GM18511 (cell line): ENCODE data around the gene MAGI2.

ENCODE experiments used
- ATAC-seq: cut with Tn5 transposase; IDR thresholded peaks from one replicate; pipeline ENCODE4 v1.9.1; 2021; ENCODE audit warnings: mild to moderate bottlenecking, moderate library complexity; ENCODE audit not compliant: unreplicated experiment

MAGI2 gene

DNA sequence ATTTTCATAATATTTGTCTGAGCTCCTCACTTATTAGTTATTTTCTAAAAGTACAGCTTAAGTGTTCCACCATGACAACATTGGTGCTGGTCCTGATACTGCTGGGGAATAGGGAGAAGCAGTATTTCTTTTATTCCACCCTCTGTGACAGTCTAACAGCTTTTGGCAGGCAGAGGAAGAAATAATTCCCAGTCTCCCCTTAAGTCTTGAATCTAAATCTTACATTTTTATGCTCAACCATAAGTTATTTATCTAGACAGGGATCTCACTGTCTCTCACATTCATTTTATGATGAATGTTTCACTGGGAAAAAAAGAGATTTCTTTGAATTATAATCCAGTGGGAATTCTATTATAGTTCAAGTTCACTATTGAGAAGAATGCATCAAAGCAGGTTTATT lies 71.5 kb downstream of the MAGI2 start:
- ATAC-seq, result no peak

DNA sequence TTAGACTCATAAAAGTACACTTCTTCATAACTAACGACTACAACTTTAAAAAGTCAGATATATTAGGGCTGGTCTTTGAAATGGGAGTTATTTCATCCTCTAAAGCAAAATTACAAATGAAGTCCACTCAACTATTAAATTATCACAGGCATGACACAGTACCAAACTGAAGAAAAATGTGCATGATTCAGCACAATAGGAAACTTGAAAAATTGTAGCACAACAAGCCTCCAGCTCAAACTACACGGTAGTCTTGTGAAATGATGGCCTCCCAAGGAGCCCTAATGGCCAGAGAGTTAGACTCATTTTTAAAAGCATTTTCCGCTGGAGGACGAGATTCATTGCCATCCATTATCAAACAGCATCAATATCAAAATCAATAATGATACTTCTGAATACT lies 76.4 kb downstream of the MAGI2 start:
- ATAC-seq, result no peak

DNA sequence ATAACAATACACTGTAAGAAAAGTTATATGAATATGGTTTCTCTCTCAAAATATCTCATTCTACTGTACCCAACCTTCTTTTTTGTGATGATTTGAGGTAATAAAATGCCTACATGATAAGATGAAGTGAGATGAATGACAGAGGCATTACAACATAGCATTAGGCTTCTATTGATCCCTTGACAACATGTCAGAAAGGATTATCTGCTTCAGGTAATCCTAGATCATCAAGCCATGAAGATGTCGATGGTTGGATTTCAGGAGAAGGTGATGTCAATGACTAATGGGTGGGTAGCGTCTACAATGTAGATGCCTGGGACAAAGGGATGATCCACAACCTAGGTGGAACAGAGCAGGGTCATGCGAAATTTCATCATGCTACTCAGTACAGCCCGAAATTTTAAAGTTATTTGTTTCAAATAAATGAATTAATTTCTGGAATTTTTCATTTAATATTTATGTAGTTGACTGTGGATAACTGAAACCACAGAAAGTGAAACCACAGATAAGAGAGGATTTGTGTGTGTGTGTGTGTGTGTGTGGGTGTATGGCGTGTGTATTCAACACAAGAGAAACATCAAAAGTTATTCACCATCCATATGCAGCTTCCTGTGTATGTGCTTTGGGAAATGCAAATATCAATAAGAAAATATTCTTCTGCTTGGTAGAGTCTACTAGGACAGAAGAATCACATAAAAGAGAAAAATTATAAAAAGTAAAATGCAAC lies 77.0 kb downstream of the MAGI2 start:
- no peak for ATAC-seq

DNA sequence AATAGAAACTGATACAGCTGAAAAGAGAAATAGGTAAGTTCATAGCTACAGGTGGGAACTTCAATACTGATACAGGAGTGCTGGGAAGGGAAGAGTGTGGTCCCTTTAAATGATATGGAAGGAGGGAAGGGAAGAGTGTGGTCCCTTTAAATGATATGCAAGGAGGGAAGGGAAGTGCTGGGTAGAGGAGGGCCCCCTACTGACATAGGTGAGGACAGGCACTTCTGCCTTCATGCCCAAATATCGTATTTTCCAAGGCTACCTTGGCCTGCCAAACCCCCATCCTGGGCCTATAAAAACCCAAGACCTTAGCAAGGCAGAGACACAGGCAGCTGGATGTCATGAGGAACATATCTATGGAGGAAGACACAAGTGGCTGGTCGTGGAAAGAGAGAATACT lies 92.3 kb downstream of the MAGI2 start:
- no peak for ATAC-seq

DNA sequence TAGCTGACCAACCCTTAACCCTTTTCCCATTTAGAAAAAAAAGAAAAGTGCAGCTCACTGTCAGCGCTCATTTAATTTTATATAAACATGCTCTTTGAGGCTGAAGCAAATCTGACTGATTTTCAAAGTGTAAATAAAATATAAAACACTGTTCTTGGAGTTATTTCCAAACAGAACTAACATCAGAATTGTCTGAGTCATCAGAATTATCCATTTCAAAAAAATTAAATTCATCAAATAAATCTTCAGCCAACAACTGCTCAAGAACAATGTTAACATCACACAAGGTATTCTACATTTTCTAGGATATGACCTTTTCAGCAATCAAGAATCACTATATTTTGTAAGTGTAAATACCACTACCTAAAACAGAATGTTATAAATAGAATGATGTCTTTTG lies 93.6 kb downstream of the MAGI2 start:
- ATAC-seq, result no peak

DNA sequence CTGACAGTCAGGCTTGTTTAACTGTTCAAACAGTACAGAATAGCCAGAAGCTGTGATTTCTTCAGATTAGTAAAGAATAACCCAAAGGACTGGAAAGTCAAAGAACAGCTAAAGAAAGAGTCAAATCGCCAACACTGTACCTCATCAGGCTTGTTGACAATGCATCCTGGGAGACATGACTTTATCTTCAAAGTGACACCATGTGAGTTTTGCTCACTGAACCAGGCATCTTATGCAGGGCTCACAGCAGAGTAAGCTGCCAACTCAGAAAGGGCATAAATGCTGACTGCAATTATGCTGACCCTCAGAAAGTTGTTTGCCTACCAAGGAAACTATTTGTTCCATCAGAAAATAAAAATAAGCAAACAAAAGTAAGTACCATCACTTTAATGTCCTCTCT lies 96.4 kb downstream of the MAGI2 start:
- no peak for ATAC-seq

DNA sequence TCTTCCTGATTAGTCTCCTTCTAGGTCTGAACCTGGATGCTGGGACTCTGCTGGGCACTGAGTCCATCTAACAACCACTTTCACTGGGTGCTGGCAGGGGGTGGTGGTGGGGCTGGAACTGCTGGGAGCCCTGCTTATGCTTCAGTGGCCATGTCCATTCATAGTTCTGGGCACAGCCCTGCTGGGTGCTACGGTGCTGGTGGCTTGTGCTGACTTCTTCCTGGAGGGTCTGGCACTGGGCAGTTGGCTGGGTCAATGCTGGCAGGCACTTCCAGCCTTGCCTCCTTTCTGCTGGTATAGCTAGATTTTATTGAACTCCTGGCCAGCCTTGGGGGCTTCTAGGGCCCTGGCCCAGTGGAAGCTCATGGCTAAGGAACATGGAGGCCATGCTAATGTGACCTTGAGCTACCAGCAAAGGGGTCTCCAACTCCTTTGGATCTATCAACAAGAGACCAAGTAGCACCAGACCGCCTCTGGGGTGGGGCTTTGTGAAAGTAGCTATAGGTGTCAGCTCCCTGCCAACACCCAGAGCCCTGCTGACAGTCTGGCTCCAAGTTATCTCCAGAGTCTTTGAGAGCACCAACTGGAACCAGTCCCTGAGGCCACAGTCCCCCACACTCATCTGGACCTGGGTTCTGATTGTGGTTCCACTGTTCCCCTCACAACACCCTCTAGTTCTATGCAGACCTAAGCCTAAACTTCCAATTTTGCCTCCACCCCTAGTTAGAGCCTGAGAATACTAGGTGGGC lies 99.6 kb downstream of the MAGI2 start:
- no peak for ATAC-seq

DNA sequence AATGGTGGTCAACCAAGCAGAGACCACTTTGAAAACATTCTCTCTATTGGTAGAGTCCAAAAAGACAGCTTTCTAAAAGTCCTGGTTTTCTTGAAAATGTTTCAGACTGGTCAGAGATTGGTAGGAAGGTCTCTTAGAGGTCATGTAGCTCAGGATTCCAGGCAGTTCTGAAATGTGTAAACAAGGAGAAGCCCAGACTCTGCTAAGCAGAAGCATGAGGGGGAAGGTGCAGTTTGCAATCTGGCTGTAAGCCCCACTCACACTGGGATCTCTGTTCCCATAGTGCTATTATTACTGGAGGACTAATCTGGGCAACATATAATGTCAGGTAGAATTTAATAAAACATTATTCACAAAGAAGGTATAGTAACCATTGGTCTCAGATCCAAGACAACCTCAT lies 101.1 kb downstream of the MAGI2 start:
- ATAC-seq, result no peak

DNA sequence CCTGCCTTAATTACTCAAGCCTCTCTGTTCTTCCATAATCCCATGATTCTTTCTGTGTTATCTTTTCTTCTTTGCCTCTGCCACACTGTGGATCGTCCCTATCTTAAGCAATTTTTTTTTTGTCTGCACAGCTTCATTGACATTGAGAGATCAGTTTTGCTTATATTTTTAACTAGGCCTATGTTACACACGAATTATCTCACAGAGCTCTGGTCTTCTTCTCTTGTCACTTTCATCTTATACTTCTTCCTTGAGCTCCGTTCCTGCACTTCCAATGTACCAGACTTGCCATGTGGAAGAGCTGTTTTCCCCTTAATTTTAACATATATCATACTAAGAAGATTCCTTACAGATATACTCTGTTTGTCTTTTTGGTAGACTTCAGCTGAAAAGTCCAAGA lies 106.1 kb downstream of the MAGI2 start:
- no peak for ATAC-seq

DNA sequence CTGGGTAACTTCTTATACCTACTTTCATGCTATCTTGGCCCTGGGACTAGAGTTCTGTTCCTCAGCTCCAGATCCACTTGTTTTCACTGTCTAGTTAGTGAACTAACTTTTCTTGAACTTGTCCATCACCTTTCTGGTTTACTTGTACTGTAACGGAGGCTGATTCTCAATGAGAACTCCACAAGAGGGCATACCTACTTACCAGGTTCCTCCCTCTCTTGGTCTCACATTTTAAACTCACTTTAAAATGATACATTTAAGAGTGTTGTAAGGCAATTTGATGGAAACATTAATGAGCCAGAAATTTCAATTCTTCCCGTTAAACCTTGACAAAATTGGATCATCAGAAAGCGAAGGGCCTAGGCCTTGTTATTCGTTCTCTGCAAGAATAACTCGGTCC lies 111.6 kb downstream of the MAGI2 start:
- no peak for ATAC-seq

DNA sequence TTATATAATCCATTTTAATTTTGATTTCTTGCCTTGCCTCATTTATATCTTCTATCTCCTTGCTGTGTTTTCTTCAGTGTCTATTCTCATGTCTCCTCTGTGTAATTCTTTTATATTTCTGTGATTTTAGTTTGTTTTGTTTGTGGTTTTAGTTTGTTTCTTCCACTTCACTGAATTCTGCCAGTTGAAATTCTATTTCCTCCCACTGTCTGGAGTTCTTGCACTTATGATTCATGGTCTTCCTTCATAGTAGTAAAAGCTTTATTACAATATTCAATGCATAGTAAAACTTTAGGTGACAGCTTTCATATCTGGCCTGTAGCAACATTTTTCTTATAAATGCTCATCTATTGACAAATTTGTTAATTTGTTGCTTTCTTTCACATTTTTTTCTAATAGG lies 113.3 kb downstream of the MAGI2 start:
- ATAC-seq, result no peak

DNA sequence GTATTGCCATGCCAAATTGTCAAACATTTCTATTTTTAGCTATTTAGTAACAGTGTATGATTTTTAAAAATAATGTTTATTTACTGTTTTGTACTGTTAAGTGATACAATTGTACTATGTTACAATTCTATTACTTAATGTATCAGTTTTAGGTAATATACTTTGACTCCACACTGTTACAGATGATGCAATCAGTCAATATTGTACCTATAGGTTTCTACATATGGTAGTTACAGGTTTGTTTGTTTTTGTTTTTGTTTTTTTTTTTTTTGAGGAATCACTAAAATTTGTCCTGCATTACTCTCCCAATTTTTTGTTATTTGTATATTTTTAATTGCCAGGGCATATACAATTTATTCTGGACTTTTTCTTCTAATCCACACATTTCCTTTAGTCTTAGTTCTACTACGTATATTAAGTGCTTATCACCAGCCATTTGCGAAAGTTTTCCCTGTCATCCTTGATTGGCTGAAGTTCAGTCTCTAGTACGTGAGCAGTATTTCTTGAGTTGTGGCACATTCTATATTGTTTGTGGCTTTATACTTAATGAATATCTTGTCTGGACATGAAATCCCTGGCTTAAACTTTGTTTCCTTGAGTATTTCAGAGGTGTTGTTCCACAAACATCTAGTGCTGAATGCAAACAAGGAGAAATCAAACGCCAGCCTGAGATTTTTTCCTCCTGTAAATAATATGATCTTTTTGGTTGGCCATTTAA lies 114.1 kb downstream of the MAGI2 start:
- ATAC-seq, result no peak

DNA sequence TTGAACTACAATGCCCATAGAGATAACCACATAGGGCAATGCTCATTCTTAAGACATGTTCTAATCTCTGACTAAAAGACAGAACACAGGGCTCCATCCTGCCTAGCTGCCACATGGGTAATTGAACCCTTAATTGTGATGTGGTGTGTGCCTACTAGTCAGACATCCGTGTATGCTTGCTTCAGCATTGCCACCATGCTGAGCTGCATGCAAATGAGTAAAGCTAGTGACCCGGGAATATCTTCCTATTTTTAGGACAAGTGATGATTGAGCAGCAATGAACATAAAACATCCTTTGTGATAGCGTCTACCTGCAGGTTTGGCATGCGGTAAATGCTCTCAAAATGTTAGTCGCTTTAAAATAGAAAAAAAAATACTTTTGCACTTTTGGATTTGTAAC lies 115.8 kb downstream of the MAGI2 start:
- ATAC-seq, result no peak

DNA sequence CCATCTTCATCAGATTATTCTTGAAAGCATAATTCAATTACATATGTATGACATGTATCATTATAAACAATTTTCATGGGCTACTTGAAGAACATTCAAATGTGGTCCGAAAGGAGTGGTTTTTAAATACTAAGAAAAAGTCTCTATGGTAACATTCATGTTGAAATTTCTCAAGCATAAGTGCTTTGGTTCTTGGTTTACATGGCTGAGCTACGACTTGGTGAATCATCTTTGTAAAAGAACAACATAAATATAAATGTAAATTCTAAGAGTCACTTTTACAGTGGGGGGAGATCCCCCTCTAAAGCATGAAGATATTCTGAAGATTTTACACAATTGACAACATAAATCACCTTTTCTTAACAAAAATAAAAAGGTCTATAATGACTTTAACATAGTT lies 118.6 kb downstream of the MAGI2 start:
- ATAC-seq, result no peak

DNA sequence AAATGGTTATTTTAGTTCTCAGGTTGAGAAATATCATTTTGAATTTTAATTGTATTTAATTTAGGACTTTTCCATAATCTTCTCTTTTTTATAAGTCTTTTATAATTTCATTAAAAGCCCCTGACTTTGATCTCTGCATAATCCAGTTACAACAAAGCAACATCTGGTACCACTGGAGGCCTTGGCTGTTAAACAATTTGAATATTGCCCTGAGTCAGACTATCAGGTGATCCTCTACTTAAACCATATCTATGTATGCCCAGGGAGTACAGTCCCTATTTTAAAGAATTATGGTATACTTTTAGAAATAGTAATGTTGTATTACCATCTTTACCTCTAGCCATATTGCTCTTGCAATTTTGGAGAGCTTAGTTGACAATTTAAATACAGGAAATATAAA lies 119.1 kb downstream of the MAGI2 start:
- no peak for ATAC-seq

DNA sequence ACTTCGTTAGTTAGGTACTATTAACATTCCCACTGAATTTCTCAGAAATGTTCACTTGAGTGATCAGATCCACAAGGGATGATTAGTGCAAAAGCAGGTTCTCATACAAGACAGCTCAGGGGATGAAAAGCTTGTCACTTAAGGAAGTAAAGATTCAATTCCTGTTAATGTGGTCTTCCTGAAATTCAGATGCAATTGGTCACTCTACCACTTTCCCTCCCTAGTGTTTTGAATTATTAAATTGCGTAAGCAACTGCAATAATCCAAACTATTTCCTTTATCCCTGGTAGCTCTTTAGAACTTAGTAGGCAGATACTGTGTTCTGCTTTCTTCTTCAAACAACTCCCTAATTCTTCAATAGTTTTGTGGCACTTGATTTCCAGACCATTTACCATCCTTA lies 121.4 kb downstream of the MAGI2 start:
- ATAC-seq, result no peak

DNA sequence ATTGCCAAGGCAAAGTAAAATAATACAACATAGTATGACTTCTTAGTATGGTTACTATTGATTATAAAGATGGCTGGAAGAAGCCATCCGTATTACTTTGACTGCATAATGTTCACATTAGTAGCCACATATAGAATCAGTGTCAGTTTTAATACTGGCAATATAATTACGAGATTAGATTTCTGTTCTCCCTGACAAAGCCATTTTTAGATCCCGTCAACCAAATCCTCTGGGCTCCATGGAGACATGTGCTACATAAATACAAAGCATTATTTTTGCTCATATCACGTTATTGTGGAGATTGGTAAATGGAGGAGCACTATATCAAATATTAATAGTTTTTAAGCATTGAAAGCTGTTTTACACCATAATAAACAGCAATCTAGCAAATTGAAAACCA lies 124.0 kb downstream of the MAGI2 start:
- no peak for ATAC-seq

DNA sequence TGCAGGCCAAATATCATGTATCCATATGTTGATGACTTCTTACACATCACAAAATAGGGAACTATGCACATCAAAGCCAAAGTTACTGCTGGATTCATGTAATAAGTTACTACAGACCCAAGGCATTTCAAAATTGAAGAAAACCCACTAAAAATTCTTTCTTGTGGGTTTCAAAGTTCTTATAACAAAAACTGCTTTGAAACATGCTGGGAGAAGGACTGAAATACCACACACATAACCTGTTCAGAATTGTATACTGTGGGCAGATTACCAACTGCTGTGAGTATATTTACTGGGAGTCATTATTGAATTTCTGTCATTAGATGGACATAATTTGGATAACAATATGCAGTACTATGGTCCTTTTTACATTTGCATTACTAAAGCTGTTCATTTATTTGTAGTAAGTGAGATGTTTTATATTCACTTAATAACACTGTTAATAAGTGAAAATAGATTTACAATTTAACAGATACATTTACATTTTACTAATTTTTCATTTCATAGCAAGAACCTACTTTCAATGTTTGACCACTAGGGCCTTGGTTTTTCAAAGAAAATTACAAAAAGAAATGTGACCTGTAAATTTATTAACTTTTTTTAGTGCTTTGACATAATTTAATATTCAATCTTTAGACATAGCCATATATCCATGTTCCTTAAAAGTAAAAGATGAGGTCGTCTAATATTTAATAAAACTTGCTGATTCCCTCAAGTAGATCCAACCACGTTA lies 132.6 kb downstream of the MAGI2 start:
- no peak for ATAC-seq

DNA sequence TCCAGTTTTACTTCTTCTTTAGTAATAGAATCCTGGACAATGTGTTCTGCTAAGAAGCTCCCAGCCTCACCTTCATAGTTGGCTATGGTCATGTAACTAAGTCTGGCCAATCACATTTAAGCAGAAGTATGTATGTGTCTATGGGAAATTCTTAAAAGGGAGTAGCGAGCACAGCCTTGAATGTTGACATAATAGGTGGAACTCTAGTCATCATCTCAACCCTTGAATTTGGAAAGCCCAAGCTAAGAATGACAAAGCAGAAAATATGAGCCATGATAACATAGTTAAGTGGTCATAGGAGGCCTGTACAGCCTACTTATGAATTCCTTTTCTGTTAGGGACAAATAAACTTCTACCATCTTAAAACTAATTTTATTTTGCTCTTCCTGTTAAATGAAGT lies 134.1 kb downstream of the MAGI2 start:
- no peak for ATAC-seq

DNA sequence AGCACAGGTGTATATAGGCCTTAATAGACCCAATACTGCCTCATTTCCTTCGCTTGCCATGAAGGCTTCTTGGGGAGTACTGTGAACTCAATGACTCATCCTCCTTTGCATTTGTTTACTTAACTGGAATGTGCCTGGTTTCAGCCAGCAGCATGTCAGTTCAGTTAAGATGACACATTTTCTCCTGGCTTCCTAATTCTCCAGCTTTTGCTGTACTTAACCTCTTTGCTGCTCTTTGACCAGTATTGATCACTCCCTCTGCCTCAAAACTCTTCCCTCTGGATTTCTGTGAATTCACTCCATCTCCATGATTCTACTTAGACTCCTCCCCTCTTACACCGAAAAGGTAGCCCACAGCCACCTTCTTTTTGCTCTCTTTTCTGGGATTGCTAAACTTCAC lies 135.7 kb downstream of the MAGI2 start:
- no peak for ATAC-seq

DNA sequence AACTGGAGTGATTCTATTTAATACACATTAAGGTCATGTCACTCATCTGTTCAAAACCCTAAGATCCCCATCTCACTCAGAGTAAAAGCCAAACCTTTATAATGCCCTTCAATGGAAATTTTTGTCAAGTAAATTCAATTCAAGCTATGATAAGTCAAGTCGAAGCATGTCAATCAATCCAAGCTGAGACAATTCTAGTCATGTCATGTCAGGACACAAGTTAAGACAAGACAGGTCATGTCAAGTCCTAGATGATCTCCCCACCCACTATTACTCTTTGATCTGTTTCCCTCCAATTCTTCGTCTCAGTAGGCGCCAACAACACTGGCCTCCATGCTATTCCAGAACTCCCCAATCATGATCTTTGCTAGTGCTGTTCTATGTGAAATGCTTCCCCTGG lies 141.4 kb downstream of the MAGI2 start:
- no peak for ATAC-seq
